ELF-1 (cell line): Measurements from ENCODE around the gene PFDN2.
"Not testable (repeated sequence)": the region's sequence is repeated elsewhere in the genome, so short reads cannot be mapped to it uniquely, and the experiment has no call there.

Experiments used
- DNase-seq: peaks from one replicate; pipeline ENCODE4 v3.0.0-alpha.2; 2016; ENCODE audit warnings: low read depth, low spot score

The PFDN2 gene

GRCh38 chr1:161081519-161081918, 36.3 kb downstream of the PFDN2 start:
- DNase-seq: no peak

GRCh38 chr1:161080441-161081405, 37.1 kb downstream of the PFDN2 start:
- peak; percentile 83 for DNase-seq

GRCh38 chr1:161079436-161080110, 38.3 kb downstream of the PFDN2 start:
- no peak for DNase-seq

- DNase-seq: no peak
These were observed 40.4 kb downstream of the PFDN2 start for GRCh38 chr1:161077426-161077825.

- DNase-seq: no peak
These were observed 41.4 kb downstream of the PFDN2 start for GRCh38 chr1:161076410-161076809.

- no peak for DNase-seq
These were observed 43.0 kb downstream of the PFDN2 start for GRCh38 chr1:161074676-161075368.

GRCh38 chr1:161073474-161074121, 44.2 kb downstream of the PFDN2 start:
- DNase-seq: no peak

- DNase-seq: no peak
These were observed 44.9 kb downstream of the PFDN2 start for GRCh38 chr1:161072751-161073449.

GRCh38 chr1:161071886-161072371, 45.9 kb downstream of the PFDN2 start:
- peak; percentile 74 for DNase-seq

- no peak for DNase-seq
These were observed 47.1 kb downstream of the PFDN2 start for GRCh38 chr1:161070761-161071160.

- DNase-seq: no peak
These were observed 48.0 kb downstream of the PFDN2 start, which contains the start of gene ARHGAP30 for GRCh38 chr1:161069731-161070270. TSS of gene ARHGAP30 (minus strand) at chr1:161069891. CDS start at chr1:161069624, 267 bp downstream.

- no peak for DNase-seq
These were observed 48.6 kb downstream of the PFDN2 start for GRCh38 chr1:161069241-161069640.

- no peak for DNase-seq
These were observed 49.3 kb downstream of the PFDN2 start for GRCh38 chr1:161068306-161069234.

- no peak for DNase-seq
These were observed 51.1 kb downstream of the PFDN2 start for GRCh38 chr1:161066694-161067093.

- not testable (repeated sequence) for DNase-seq
These were observed 52.2 kb downstream of the PFDN2 start for GRCh38 chr1:161065681-161066080.

- DNase-seq: not testable (repeated sequence)
These were observed 53.9 kb downstream of the PFDN2 start for GRCh38 chr1:161063936-161064335.

GRCh38 chr1:161061419-161061818, 56.4 kb downstream of the PFDN2 start:
- DNase-seq: no peak

- DNase-seq: no peak
These were observed 58.5 kb downstream of the PFDN2 start for GRCh38 chr1:161059293-161059692.

- DNase-seq: no peak
These were observed 63.0 kb downstream of the PFDN2 start for GRCh38 chr1:161054805-161055204.
